GM12878 (cell line): ENCODE measurements around the gene MYT1. TPM values are rescaled to one million over a fixed set of nuclear protein-coding genes. Genes with fewer than 3 reads are reported as not detected.

ENCODE experiments used
- ATAC-seq: fragments of 200-7000 bp; cut with Tn5 transposase; 3 replicates; pipeline ENCODE4 v1.9.1; 2020; ENCODE audit warnings: mild to moderate bottlenecking, moderate library complexity
- BruUV-seq: library from RNA; stranded (reverse); fragments of 400-500 nt; replicated peaks from 2 replicates; lab custom pipeline; 2021; lab: Mats Ljungman, UMichigan
- CTCF ChIA-PET: fragments of 300-600 bp; sonication (Branson Sonifier 250); formaldehyde crosslinking; extraction: SDS; loops from one replicate; lab custom pipeline; 2021; ENCODE audit warnings: inconsistent platforms; lab: Yijun Ruan, JAX
- POLR2A ChIA-PET: fragments of 350-600 bp; formaldehyde crosslinking; extraction: SDS; loops from one replicate; lab custom pipeline; 2021; ENCODE audit warnings: inconsistent platforms; lab: Charles Lee
- RAD21 ChIA-PET: fragments of 300-600 bp; sonication (Branson Sonifier 250); formaldehyde crosslinking; loops from one replicate; lab custom pipeline; 2023; ENCODE audit warnings: antibody characterized with exemption; ENCODE audit not compliant: unreplicated experiment; lab: Charles Lee
- SMC1A ChIA-PET: fragments of 300-600 bp; sonication (Branson Sonifier 250); formaldehyde crosslinking; loops from one replicate; lab custom pipeline; 2023; ENCODE audit not compliant: unreplicated experiment, uncharacterized antibody; lab: Charles Lee
- DNase-seq: peaks from one replicate; pipeline ENCODE4 v3.0.0-alpha.2; 2011; ENCODE audit warnings: low read depth, low spot score
- FAIRE-seq: peaks from 3 replicates; lab custom pipeline; 2011; peaks lifted over from hg19 to GRCh38; lab: Jason Lieb, UNC
- H2AFZ ChIP-seq: 2 replicates; pipeline ENCODE4 v1.6.0; 2011; ENCODE audit warnings: low read depth, low read length, control low read depth; ENCODE audit not compliant: control insufficient read depth
- H3K27ac ChIP-seq: 2 replicates; pipeline ENCODE4 v1.5.1; 2011; ENCODE audit warnings: control low read depth; ENCODE audit not compliant: control insufficient read depth, insufficient read depth
- H3K27me3 ChIP-seq, 2 experiments: replicated peaks in 1 of 2; 2 replicates each; pipeline versions ENCODE4 v1.6.0 to v1.6.1; 2011; ENCODE audit warnings: low read length in 1 of 2; ENCODE audit not compliant: control insufficient read depth in 2 of 2, insufficient read depth in 2 of 2
- H3K36me3 ChIP-seq, 2 experiments: 2 replicates each; pipeline ENCODE4 v1.5.1; 2011; ENCODE audit warnings: low read length in 1 of 2; ENCODE audit not compliant: control insufficient read depth in 2 of 2, insufficient read depth in 2 of 2
- H3K4me1 ChIP-seq: 2 replicates; pipeline ENCODE4 v1.6.1; 2011; ENCODE audit warnings: mild to moderate bottlenecking, low read length, moderate library complexity, mixed read lengths; ENCODE audit not compliant: control insufficient read depth, insufficient read depth
- H3K4me2 ChIP-seq: 2 replicates; pipeline ENCODE4 v1.6.0; 2011; ENCODE audit warnings: control low read depth; ENCODE audit not compliant: control insufficient read depth, insufficient read depth
- H3K4me3 ChIP-seq: fragments of 200-600 bp; sonication (generic); 2 replicates; pipeline ENCODE4 v1.5.1; 2016
- H3K79me2 ChIP-seq: 2 replicates; pipeline ENCODE4 v1.6.0; 2011; ENCODE audit warnings: low read length; ENCODE audit not compliant: control insufficient read depth, insufficient read depth
- H3K9ac ChIP-seq: 2 replicates; pipeline ENCODE4 v1.8.0; 2011; ENCODE audit warnings: low read length, control low read depth, mixed read lengths; ENCODE audit not compliant: control insufficient read depth, insufficient read depth
- H3K9me3 ChIP-seq: replicated peaks from 3 replicates; pipeline ENCODE4 v1.5.1; 2011; ENCODE audit warnings: mild to moderate bottlenecking, low read length; ENCODE audit not compliant: control insufficient read depth, insufficient read depth
- H4K20me1 ChIP-seq: 2 replicates; pipeline ENCODE4 v1.6.0; 2011; ENCODE audit not compliant: control insufficient read depth, insufficient read depth
- CREM ChIP-seq: IDR thresholded peaks from 2 replicates; pipeline ENCODE4 v1.6.1; 2014; ENCODE audit warnings: antibody characterized with exemption, low read depth
- POLR2AphosphoS2 ChIP-seq: IDR thresholded peaks from 2 replicates; pipeline ENCODE4 v1.6.1; 2011; ENCODE audit warnings: low read depth, mild to moderate bottlenecking, low read length, improper control_type of control experiment, moderate library complexity
- YY1 ChIP-seq: IDR thresholded peaks from 2 replicates; pipeline ENCODE4 v1.6.1; 2011; ENCODE audit warnings: low read depth, mild to moderate bottlenecking, low read length
- WGBS: methylation state at CpG from one replicate; pipeline ENCODE4 v1.1.6; 2016; ENCODE audit warnings: low lambda C conversion rate; ENCODE audit not compliant: insufficient replicate concordance, insufficient coverage; ENCODE audit errors: missing lambda C conversion rate; 5-methylcytosine and 5-hydroxymethylcytosine counted together
- in situ Hi-C: fragments of 300-500 bp; cut with MboI; formaldehyde crosslinking; loops from 9 replicates; pipeline ENCODE4 v1.14.3; 2018; ENCODE audit warnings: mixed read lengths
- intact Hi-C: fragments of 100-400 bp; cut with micrococcal nuclease; formaldehyde crosslinking; loops from one replicate; pipeline ENCODE4 v1.14.2; 2022; ENCODE audit not compliant: unreplicated experiment
- polyA plus RNA-seq, 11 experiments: library from polyadenylated mRNA; depleted of rRNA in 4 of 11; unstranded in 6 of 11; stranded (reverse) in 5 of 11; fragments of >200 nt; fragmentation: Nextera tagmentation in 4 of 11; fragmentation: Illumina TruSeq in 1 of 11; extraction: Ambion mirVana in 4 of 11; extraction: Trizol in 1 of 11; gene quantifications; 1 replicate in 1 of 11; 2 replicates in 10 of 11; pipeline versions ENCODE4 v1.2.1 to v1.2.3, GENCODE V29; 2011 to 2016; ENCODE audit warnings: inconsistent platforms in 2 of 11, missing spikeins in 2 of 11, low read depth in 1 of 11
- total RNA-seq, 4 experiments: library from RNA; depleted of rRNA in 3 of 4; stranded (reverse); fragments of >200 nt in 3 of 4; fragmentation: Illumina TruSeq in 1 of 4; extraction: Trizol in 1 of 4; gene quantifications; 2 replicates each; pipeline versions ENCODE4 v1.2.1 to v1.2.3, GENCODE V29; 2013 to 2021
- TF ChIP-seq, protein P1 (sequence below): IDR thresholded peaks from 2 replicates; pipeline ENCODE4 v1.6.1; 2012; ENCODE audit warnings: low read length, inconsistent platforms

MYT1 gene
- total and polyA plus RNA-seq, 10 of the 15 experiments (the other 5 are each of a cell fraction or from before 2014, with no cell fraction given) = 0.01 to 0.10 TPM; not detected in 8

GRCh38 chr20:64271636-64272035 lies 107.4 kb downstream of the MYT1 start:
- TF ChIP-seq, protein P1, sequence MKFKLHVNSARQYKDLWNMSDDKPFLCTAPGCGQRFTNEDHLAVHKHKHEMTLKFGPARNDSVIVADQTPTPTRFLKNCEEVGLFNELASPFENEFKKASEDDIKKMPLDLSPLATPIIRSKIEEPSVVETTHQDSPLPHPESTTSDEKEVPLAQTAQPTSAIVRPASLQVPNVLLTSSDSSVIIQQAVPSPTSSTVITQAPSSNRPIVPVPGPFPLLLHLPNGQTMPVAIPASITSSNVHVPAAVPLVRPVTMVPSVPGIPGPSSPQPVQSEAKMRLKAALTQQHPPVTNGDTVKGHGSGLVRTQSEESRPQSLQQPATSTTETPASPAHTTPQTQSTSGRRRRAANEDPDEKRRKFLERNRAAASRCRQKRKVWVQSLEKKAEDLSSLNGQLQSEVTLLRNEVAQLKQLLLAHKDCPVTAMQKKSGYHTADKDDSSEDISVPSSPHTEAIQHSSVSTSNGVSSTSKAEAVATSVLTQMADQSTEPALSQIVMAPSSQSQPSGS = no peak
- TF ChIP-seq, all 136 proteins: peak for 0
- Histone ChIP-seq H3K4me2 (no peak overlapping the region), H3K4me1 (no peaks in the 10 kb centered on the region), H3K79me2 (no peaks in the 10 kb centered on the region), H3K27me3 (no peaks in the 10 kb centered on the region), H4K20me1 (no peaks in the 10 kb centered on the region), H3K9me3 (no peaks in the 10 kb centered on the region), H2AFZ (no peak overlapping the region), H3K9ac (no peak overlapping the region), H3K36me3 (no peaks in the 10 kb centered on the region; a peak in 3 of 4 replicates), H3K4me3 (no peak overlapping the region), H3K27ac (no peak overlapping the region)
- SMC1A ChIA-PET = no interaction called here
- CTCF ChIA-PET = interaction anchor here (1.2 kb wide), 1 partner anchor 14 kb away, joined by 4 read pairs; no protein-coding TSS in a partner anchor
- ATAC-seq (no peak), FAIRE-seq (no peak), DNase-seq (no peak)
- no TSS peak for BruUV-seq
- RAD21 ChIA-PET = no interaction called here
- in situ Hi-C loops (no loop called here), intact Hi-C loops (no loop called here)
- 94% methylated on average over 11 of the region's 11 CpGs for WGBS
- POLR2A ChIA-PET = no interaction called here

- Histone ChIP-seq H3K36me3 (no peaks in the 10 kb centered on the region; a peak in 3 of 4 replicates), H3K27ac (no peak overlapping the region), H3K27me3 (no peaks in the 10 kb centered on the region), H3K9me3 (no peaks in the 10 kb centered on the region), H3K79me2 (no peaks in the 10 kb centered on the region), H3K4me1 (no peaks in the 10 kb centered on the region), H3K4me3 (no peak overlapping the region), H2AFZ (no peak overlapping the region), H3K4me2 (no peak overlapping the region), H3K9ac (no peak overlapping the region), H4K20me1 (no peaks in the 10 kb centered on the region)
- TF ChIP-seq YY1 (no peak), CREM (no peak), POLR2AphosphoS2 (no peak)
- ChIA-PET POLR2A (no interaction called here), CTCF (no interaction called here), RAD21 (no interaction called here), SMC1A (no interaction called here)
- intact Hi-C loops = no loop called here
- ATAC-seq (no peak), FAIRE-seq (no peak), DNase-seq (no peak)
- BruUV-seq = no TSS peak
- in situ Hi-C loops = no loop called here
- 89% methylated on average over 19 of the region's 19 CpGs for WGBS
Measured at GRCh38 chr20:64273109-64273508, 108.9 kb downstream of the MYT1 start.
